ENCODE data around the gene RTCB. TPM values are rescaled to one million over a fixed set of nuclear protein-coding genes. Genes with fewer than 3 reads are reported as not detected.

The RTCB gene
- total RNA-seq, 1 donor from 2014 or later, result 215 TPM

DNA sequence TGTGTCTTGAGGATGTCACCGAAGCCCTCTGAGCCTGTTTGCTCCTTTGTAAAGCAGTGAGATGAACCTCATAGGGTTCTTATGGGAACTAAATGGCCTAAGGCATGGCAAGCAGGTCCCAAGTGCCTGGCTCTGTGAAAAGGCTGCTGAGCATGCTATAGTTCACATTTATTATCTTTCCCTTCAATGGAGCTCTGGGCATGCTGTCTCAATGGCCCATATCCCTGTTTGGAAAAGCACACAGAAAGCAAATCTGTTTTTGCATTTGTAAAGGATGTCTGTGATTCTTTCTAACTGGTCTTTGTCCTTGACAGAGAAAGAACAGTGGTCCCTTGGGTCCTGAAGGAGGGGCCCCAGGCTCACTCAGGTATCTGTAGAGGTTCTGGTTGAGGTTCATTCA, 26.4 kb downstream of the RTCB start:
- no peaks in the 10 kb centered on the region for H3K36me3 ChIP-seq
- H3K9me3 Mint-ChIP-seq, result no peaks in the 10 kb centered on the region
- no peak overlapping the region for H3K27ac Mint-ChIP-seq

DNA sequence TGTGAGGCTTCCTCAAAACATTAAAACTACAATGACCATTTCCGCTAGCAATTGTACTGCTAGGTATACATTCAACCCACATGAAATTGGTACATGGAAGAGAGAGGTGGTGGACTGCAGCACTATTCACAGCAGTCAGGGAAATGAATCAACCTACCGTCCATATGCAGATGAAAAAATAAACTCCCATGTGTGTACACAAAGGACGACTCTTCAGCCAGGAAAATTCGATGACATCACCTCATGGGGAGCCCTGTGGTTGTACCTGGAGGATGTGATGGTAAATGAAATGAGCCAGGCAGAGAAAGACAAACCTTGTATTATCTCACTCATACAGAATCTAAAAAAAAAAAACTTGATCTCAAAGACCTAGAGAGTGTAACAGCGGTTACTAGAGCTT, 31.1 kb downstream of the RTCB start:
- no peak overlapping the region for H3K4me2 ChIP-seq
- H3K27ac ChIP-seq, result no peak overlapping the region
- peaks cover 2% of the 10 kb centered on the region for H3K27me3 Mint-ChIP-seq (ENCODE audit: insufficient read depth, low read depth)
- peaks cover 19% of the 10 kb centered on the region for H3K4me1 Mint-ChIP-seq
- no peak overlapping the region for H3K27ac Mint-ChIP-seq
- H3K9ac ChIP-seq, result no peak overlapping the region
- H3K36me3 Mint-ChIP-seq, result peaks cover 3% of the 10 kb centered on the region
- TF ChIP-seq, protein P1, sequence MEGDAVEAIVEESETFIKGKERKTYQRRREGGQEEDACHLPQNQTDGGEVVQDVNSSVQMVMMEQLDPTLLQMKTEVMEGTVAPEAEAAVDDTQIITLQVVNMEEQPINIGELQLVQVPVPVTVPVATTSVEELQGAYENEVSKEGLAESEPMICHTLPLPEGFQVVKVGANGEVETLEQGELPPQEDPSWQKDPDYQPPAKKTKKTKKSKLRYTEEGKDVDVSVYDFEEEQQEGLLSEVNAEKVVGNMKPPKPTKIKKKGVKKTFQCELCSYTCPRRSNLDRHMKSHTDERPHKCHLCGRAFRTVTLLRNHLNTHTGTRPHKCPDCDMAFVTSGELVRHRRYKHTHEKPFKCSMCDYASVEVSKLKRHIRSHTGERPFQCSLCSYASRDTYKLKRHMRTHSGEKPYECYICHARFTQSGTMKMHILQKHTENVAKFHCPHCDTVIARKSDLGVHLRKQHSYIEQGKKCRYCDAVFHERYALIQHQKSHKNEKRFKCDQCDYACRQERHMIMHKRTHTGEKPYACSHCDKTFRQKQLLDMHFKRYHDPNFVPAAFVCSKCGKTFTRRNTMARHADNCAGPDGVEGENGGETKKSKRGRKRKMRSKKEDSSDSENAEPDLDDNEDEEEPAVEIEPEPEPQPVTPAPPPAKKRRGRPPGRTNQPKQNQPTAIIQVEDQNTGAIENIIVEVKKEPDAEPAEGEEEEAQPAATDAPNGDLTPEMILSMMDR (IDR thresholded peaks at IDR 0.05), result no peak
- TF ChIP-seq EZH2phosphoT487 (IDR thresholded peaks at IDR 0.05) (no peak), EZH2 (IDR thresholded peaks at IDR 0.05) (no peak)
- H3K4me1 ChIP-seq, result peaks cover 11% of the 10 kb centered on the region
- no peak for DNase-seq (ENCODE audit: low spot score)
- no peaks in the 10 kb centered on the region for H3K27me3 ChIP-seq
- H3K4me3 ChIP-seq, result no peak overlapping the region
- H3K9me3 ChIP-seq (ENCODE audit: low read depth), result no peaks in the 10 kb centered on the region
- H3K36me3 ChIP-seq, result no peaks in the 10 kb centered on the region
- no peak overlapping the region for H3K4me3 Mint-ChIP-seq
- no peak overlapping the region for H2AFZ ChIP-seq (replicated peaks)
- no peaks in the 10 kb centered on the region for H3K9me3 Mint-ChIP-seq
- H4K20me1 ChIP-seq (ENCODE audit: low read depth), result no peaks in the 10 kb centered on the region
- H3K79me2 ChIP-seq (ENCODE audit: low read depth), result no peaks in the 10 kb centered on the region
- H3F3A ChIP-seq (ENCODE audit: low read depth), result no peaks in the 10 kb centered on the region

More for the DNA sequence above, 26.4 kb downstream of the RTCB start:
- H3K4me2 ChIP-seq, result no peak overlapping the region
- Mint-ChIP-seq H3K36me3 (peaks cover 22% of the 10 kb centered on the region), H3K27me3 (ENCODE audit: insufficient read depth, low read depth) (no peaks in the 10 kb centered on the region), H3K4me3 (no peak overlapping the region), H3K4me1 (no peaks in the 10 kb centered on the region)
- no peaks in the 10 kb centered on the region for H3K4me1 ChIP-seq
- no peaks in the 10 kb centered on the region for H3K79me2 ChIP-seq (ENCODE audit: low read depth)
- H3K9me3 ChIP-seq (ENCODE audit: low read depth), result no peaks in the 10 kb centered on the region
- no peaks in the 10 kb centered on the region for H3K27me3 ChIP-seq
- no peak overlapping the region for H3K4me3 ChIP-seq
- H4K20me1 ChIP-seq (ENCODE audit: low read depth), result no peaks in the 10 kb centered on the region
- H3K9ac ChIP-seq, result no peak overlapping the region
- H3K27ac ChIP-seq, result no peak overlapping the region
- no peak for DNase-seq (ENCODE audit: low spot score)
- TF ChIP-seq EZH2phosphoT487 (IDR thresholded peaks at IDR 0.05) (no peak), EZH2 (IDR thresholded peaks at IDR 0.05) (no peak)
- TF ChIP-seq, protein P1 (IDR thresholded peaks at IDR 0.05), result no peak
- H2AFZ ChIP-seq (replicated peaks), result no peak overlapping the region
- peaks cover 10% of the 10 kb centered on the region for H3F3A ChIP-seq (ENCODE audit: low read depth)

DNA sequence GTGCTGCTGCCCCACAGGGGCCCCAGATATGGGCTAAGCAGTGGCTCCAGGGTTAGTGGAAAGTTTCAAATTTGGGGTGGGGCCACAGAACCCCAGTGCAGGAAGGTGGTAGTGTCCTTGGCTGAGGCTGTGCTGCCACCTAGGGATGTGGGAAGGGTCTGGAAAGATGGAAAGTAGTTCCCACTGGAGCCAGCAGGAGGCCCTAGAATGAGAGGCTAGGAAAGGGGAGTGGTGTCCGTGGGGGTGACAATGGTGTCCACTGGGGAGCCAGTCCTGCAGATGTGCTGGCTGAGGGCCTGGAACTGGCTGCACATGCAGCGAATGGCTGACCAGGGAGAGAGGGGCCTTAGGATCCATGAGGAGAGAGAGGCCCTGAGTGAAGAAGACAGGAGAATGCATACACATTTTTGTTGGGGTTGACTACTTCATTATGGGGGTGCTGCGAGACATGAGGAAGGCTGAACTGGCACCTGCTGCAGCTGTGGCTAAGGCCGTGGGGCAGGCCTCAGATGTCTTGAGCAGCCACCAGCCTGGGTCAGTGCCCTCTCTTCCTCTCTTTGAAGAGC, 33.3 kb downstream of the RTCB start:
- H3K4me1 Mint-ChIP-seq, result peaks cover 19% of the 10 kb centered on the region
- no peak overlapping the region for H3K4me3 Mint-ChIP-seq
- Histone ChIP-seq H3K4me1 (peaks cover 11% of the 10 kb centered on the region), H4K20me1 (ENCODE audit: low read depth) (no peaks in the 10 kb centered on the region), H3K9ac (no peak overlapping the region), H3K4me2 (no peak overlapping the region), H3K36me3 (no peaks in the 10 kb centered on the region), H3K4me3 (no peak overlapping the region), H3K27me3 (no peaks in the 10 kb centered on the region), H2AFZ (replicated peaks) (peak overlapping the region; percentile 27), H3K9me3 (ENCODE audit: low read depth) (no peaks in the 10 kb centered on the region), H3K27ac (no peak overlapping the region), H3K79me2 (ENCODE audit: low read depth) (no peaks in the 10 kb centered on the region), H3F3A (ENCODE audit: low read depth) (no peaks in the 10 kb centered on the region)
- no peak for TF ChIP-seq EZH2 (IDR thresholded peaks at IDR 0.05)
- no peak for TF ChIP-seq EZH2phosphoT487 (IDR thresholded peaks at IDR 0.05)
- TF ChIP-seq, protein P1 (IDR thresholded peaks at IDR 0.05), result peak; percentile 97
- H3K27ac Mint-ChIP-seq, result no peak overlapping the region
- H3K27me3 Mint-ChIP-seq (ENCODE audit: insufficient read depth, low read depth), result peaks cover 2% of the 10 kb centered on the region
- H3K9me3 Mint-ChIP-seq, result no peaks in the 10 kb centered on the region
- peak; percentile 85 for DNase-seq (ENCODE audit: low spot score)
- H3K36me3 Mint-ChIP-seq, result no peaks in the 10 kb centered on the region

Data from neural progenitor cell (in vitro differentiated cells).